Measurements from ENCODE around the gene CRIP2.

CRIP2 gene

DNA sequence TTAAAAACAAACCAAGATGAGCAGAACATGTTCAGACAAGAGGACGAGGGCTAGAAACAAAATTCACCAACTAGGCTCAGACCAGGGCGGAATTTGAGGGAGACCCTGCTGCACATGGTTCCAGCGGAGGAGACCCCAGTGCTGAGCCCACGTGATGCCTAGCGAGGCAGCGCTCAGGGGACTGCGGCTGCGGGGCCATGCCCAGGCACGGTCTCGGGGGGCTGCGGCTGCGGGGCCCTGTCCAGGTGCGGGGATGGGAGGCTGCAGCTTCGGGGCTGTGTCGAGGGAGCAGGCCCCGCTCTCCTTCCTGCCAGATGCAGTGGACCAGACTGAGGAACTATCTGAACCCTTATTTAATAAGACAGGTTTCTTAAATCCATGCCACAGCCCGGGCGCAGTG, 12.7 kb upstream of the CRIP2 start:
- DNase-seq, result no peak

- DNase-seq, result no peak
Observed at GRCh38 chr14:105464501-105464900, 10.1 kb upstream of the CRIP2 start.

DNA sequence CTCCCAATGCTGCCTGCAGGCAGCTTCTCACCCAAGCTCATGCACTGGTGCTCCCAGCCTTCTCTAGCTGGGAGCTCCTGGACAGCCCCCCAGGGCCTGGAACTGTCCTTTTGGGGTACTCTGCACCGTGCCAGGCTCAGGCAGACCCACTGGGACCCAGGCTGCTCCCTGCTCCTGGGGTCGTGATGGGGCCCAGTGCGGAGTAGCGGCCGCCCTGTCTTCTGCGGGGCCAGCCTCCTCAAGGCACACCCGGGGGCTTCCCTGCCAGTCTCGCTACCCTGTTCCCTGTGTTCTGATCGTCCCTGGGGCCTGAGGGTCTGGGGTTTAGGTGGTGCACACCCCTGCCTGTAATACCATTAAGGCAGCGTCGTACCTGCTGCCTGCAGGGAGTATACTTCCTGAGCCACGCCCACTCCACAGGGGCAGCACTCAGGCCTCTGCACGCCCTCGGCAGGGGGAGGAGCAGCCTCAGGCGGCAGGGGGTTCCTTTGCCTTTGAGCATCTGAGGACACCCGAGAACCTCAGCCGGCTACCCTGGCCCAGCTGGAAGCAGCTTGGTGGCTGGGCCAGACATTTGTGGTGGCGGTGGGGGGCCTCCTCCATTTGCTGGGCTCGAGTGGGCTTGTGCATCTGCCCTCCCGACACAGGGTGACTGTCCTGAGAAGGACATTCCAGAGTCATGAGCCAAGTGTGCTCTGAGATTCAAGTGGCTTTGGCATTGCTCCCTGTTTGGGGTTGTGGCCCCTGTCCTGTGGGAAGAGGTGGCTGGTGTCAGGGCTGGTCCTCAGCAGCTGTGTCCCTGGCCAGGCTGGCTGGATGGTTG, 9.2 kb upstream of the CRIP2 start:
- DNase-seq, result no peak

GRCh38 chr14:105466531-105467248, 7.9 kb upstream of the CRIP2 start:
- no peak for DNase-seq

DNA sequence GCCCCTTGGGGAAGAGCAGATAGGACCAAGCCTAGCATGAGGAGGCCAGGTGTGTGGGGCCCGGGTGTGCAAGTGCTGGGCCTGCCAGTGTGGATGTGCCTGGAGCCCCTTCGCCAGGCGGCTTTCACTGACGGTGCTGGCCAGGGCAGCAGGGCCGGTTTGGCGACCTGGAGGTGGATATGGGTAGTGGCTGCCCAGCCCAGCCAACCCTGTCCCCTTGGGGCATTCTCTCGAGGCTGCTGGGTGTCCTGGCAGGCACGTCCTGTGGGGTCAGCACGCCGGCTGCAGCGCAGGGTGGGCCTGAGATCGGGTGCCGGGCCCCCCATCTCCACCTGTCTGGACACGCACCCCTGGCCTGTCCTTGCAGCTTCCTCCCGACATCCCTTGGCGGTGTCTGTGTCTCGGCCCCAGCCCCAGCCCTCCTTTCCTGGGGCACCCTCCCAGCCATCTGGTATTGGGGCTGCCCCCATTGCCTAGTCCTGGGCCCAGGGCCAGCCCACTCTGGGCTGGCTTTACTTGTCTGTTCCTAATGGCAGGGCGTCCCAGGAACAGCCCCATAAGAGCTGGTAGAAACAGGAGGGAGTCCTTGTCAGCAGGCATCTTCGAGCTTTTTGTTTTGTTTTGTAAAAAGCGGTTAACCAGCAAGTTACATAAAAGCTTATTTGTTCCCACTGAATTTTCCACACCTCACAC, 7.2 kb upstream of the CRIP2 start:
- DNase-seq, result no peak

DNA sequence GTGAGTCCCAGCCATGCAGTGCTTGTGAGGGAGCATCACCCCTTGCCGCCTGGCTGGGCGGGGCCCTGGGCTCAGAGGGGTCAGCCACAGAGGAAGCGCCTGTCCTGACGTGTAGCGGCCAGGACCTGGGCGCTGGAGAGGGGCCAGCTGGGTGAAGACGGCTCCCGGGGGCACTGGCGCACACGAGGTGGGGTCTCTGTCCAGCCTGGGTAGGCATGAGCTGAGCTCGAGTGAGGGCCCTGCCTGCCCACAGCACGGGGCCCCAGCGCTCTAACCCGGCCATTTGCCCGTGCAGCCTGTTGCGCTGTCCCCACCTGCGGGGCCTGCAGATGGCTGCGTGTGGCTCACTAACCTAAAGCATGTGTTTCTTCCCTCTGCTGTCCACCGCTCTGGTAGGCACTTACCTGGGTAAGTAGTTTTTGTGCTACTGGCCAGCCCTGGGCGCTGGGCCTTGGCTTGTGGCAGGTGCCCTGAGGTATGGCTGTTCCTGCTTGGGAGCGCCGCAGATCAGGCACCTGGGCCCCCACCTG, 6.6 kb upstream of the CRIP2 start:
- no peak for DNase-seq

DNA sequence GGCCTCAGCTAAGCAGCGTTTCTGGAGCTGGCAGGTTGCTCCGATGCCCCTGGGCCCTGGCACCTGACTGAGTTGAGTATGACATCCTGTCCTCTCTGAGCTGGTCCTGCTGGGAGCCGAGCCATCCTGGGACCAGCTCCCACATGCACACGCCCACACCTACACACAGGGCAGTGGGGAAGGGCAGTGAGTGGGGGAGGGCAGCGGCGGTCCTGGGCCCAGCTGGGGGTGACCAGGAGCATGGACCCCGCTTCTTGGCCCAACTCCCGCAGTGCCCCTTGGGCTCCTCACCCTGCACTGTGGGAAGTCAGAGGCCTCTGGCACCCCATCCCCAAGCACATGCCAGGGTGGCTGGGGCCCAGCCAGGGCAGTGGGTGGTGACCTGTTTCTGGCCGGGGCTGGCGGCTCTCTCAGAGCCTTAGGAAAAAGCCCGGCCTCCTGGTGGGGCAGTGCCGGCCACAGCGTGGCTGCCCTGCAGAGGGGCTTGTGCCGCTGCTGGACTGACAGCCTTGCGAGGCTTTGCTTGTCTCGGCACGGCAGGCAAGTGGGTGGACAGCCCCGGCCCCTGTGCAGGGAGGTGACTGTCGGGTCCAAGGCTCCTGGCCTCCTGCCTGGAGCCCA, 5.9 kb upstream of the CRIP2 start:
- peak in 15 of 51 donors; percentile 11 to 56 (median 46) for DNase-seq

DNA sequence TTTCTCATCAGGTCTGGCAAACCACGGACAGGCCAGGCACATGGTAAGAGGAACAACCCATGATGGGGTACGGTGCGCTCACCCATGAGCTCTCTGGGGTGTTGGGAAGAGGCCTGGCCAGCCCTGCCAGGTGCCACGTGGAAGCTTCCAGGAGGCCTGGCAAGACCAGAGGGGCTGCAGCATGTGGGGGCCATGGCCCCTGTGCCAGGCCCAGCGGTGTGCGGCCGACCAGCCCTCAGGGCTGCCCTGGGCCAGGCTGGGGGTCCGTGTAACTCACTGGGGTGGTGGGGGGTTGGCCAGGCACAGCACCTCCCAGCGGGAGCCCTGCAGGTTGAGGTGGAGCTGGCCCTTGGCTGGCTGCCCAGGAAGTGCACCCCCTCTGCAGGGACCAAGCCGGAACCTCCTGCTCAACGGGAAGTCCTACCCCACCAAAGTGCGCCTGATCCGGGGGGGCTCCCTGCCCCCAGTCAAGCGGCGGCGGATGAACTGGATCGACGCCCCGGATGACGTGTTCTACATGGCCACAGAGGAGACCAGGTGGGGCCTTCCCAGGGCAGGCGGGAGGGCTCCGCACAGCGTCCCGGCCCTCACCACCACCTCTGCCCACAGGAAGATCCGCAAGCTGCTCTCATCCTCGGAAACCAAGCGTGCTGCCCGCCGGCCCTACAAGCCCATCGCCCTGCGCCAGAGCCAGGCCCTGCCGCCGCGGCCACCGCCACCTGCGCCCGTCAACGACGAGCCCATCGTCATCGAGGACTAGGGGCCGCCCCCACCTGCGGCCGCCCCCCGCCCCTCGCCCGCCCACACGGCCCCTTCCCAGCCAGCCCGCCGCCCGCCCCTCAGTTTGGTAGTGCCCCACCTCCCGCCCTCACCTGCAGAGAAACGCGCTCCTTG, 4.9 kb upstream of the CRIP2 start:
- DNase-seq, result no peak

- DNase-seq, result no peak
Observed at GRCh38 chr14:105470350-105471296, 4.0 kb upstream of the CRIP2 start.

- DNase-seq, result peak in 3 of 51 donors; percentile 26 to 44 (median 42)
Observed at GRCh38 chr14:105471297-105471821, 3.3 kb upstream of the CRIP2 start.

DNA sequence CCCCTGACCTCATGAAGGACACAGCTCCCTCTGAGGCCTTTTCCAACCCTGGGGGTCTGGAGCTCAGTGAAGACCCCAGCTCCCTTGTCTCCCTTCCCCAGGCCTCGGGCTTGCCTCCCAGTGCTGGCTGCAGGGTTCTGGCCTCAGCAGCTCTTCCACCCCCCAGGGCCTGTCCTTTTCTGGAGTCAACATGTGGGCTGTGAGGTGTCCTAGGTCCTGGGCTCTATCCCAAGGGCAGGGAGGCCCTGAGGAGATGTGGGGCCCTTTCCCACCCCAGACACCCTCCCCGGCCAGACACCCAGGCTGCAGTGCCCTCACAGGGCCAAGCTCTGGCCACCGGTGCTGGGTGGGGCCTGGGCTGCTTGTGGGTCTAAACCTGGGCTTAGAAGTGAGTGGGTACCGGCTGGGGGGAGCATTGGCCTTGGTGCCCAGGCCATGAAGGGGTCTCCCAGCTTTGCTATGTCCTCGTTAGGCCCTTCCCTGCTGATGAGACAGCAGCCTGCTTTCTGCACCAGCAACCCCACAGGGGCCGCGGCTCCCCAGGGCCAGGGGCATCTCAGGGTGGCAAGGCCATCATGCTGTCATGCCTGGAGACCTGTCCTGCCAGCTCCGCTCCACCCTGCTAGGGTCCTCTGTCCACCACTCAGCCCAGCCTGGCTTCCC, 2.7 kb upstream of the CRIP2 start:
- DNase-seq, result no peak

- DNase-seq, result no peak
Observed at GRCh38 chr14:105472486-105472991, 2.1 kb upstream of the CRIP2 start.

- peak in 5 of 51 donors; percentile 20 to 46 (median 29) for DNase-seq
Observed at GRCh38 chr14:105473033-105473676, 1.5 kb upstream of the CRIP2 start.

GRCh38 chr14:105473677-105474482, 741 bp upstream of the CRIP2 start:
- peak in 41 of 51 donors; percentile 17 to 82 (median 63) for DNase-seq

DNA sequence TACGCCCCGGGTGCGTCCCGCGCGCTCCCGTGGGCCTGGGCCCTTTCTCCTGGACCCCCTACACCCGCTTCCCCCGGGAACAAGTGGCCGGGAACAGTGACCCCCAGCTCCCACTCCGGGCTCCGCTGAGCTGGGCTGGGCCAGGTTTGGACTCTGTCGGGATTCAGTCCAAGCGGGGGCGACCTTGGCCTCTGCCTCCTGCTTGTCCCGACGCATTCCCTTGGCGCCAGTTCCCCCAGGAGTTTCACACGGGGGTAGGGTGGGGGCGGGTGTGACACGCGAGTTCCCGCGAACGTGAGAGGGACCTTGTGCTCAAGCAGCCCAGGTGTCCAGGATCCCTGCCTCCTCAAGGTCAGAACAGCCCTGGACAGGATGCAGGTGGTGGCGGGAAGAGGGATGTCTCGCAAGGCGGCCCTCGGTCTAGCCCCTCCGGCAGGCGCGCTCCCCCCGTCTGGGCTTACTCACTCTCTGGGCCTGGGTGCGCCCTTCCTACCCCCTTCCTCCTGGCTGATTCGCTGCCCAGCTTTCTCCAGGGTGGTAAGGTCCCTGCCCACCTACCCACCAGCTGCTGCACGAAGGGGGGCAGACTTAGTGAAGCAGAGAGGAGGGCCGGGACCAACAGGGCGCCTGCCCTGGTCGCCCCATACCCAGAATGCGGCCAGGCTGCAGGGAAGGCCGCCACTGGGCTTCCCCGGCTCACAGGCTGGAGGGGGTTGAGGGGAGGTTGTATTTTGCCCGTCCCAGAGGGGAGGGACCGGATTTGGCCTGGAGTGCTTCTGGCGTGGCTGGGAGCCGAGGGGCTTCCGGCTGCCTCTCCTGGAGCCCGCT, 862 bp downstream of the CRIP2 start:
- peak in 12 of 51 donors; percentile 34 to 73 (median 54) for DNase-seq

Measured in hypothalamus (tissue), 51 donors.